ENCODE data around the gene NUP85.
"Not testable (repeated sequence)": the region's sequence is repeated elsewhere in the genome, so short reads cannot be mapped to it uniquely, and the experiment has no call there.

Gene NUP85

GRCh38 chr17:75160211-75160610 is 45.3 kb upstream of the NUP85 start:
- peaks cover 2% of the 10 kb centered on the region for H3K4me1 ChIP-seq (ENCODE audit: insufficient read depth, low read length, severe bottlenecking)
- no peak overlapping the region for H3K4me3 ChIP-seq (ENCODE audit: low read depth, low read length, poor library complexity, severe bottlenecking)
- no peaks in the 10 kb centered on the region for H3K9me3 ChIP-seq (ENCODE audit: low read length)
- no peak overlapping the region for H2AFZ ChIP-seq (ENCODE audit: low read length)
- no peaks in the 10 kb centered on the region for H4K20me1 ChIP-seq (ENCODE audit: insufficient read depth, low read length)
- peaks cover 4% of the 10 kb centered on the region; the same call in 1 of the 2 replicates for H3K36me3 ChIP-seq (ENCODE audit: insufficient read depth, low read length)
- no peak for TF ChIP-seq EZH2 (IDR thresholded peaks at IDR 0.05; ENCODE audit: borderline replicate concordance, low read length)
- no peak for TF ChIP-seq CTCF (IDR thresholded peaks at IDR 0.05; ENCODE audit: low read length)
- H3K79me2 ChIP-seq (ENCODE audit: insufficient read depth, low read length), result no peaks in the 10 kb centered on the region
- no peaks in the 10 kb centered on the region for H3F3A ChIP-seq (ENCODE audit: insufficient read depth, low read length)
- no peak overlapping the region for H3K9ac ChIP-seq (ENCODE audit: low read length)
- no peak overlapping the region for H3K4me2 ChIP-seq (ENCODE audit: low read length)
- H3K27me3 ChIP-seq (ENCODE audit: insufficient read depth, low read length), result no peaks in the 10 kb centered on the region
- H3K9me2 ChIP-seq (ENCODE audit: low read depth, low read length), result no peaks in the 10 kb centered on the region
- no peak overlapping the region for H3K27ac ChIP-seq (ENCODE audit: low read depth, low read length, poor library complexity, severe bottlenecking)

- no peak for TF ChIP-seq EZH2 (IDR thresholded peaks at IDR 0.05; ENCODE audit: borderline replicate concordance, low read length)
- no peak for TF ChIP-seq CTCF (IDR thresholded peaks at IDR 0.05; ENCODE audit: low read length)
- H3K79me2 ChIP-seq (ENCODE audit: insufficient read depth, low read length), result no peaks in the 10 kb centered on the region
Observed at GRCh38 chr17:75163074-75163473, 42.4 kb upstream of the NUP85 start.

GRCh38 chr17:75164606-75165005 is 40.9 kb upstream of the NUP85 start:
- not testable (repeated sequence) for H3K79me2 ChIP-seq (ENCODE audit: insufficient read depth, low read length); H2AFZ ChIP-seq (ENCODE audit: low read length); H3K4me2 ChIP-seq (ENCODE audit: low read length); H3F3A ChIP-seq (ENCODE audit: insufficient read depth, low read length); H3K9me3 ChIP-seq (ENCODE audit: low read length); H3K9me2 ChIP-seq (ENCODE audit: low read depth, low read length); H3K9ac ChIP-seq (ENCODE audit: low read length); H3K4me3 ChIP-seq (ENCODE audit: low read depth, low read length, poor library complexity, severe bottlenecking); H3K27ac ChIP-seq (ENCODE audit: low read depth, low read length, poor library complexity, severe bottlenecking); H4K20me1 ChIP-seq (ENCODE audit: insufficient read depth, low read length); H3K27me3 ChIP-seq (ENCODE audit: insufficient read depth, low read length); H3K4me1 ChIP-seq (ENCODE audit: insufficient read depth, low read length, severe bottlenecking)
- peaks cover 34% of the 10 kb centered on the region for H3K36me3 ChIP-seq (ENCODE audit: insufficient read depth, low read length)

More at GRCh38 chr17:75163074-75163473, 42.4 kb upstream of the NUP85 start:
- H3K9me3 ChIP-seq (ENCODE audit: low read length), result no peaks in the 10 kb centered on the region
- H3F3A ChIP-seq (ENCODE audit: insufficient read depth, low read length), result no peaks in the 10 kb centered on the region
- H3K9me2 ChIP-seq (ENCODE audit: low read depth, low read length), result no peaks in the 10 kb centered on the region
- H4K20me1 ChIP-seq (ENCODE audit: insufficient read depth, low read length), result no peaks in the 10 kb centered on the region
- no peak overlapping the region for H3K9ac ChIP-seq (ENCODE audit: low read length)
- H3K36me3 ChIP-seq (ENCODE audit: insufficient read depth, low read length), result peaks cover 21% of the 10 kb centered on the region
- no peak overlapping the region for H3K27ac ChIP-seq (ENCODE audit: low read depth, low read length, poor library complexity, severe bottlenecking)
- H3K4me2 ChIP-seq (ENCODE audit: low read length), result no peak overlapping the region
- no peaks in the 10 kb centered on the region for H3K27me3 ChIP-seq (ENCODE audit: insufficient read depth, low read length)
- no peak overlapping the region for H2AFZ ChIP-seq (ENCODE audit: low read length)
- no peak overlapping the region for H3K4me3 ChIP-seq (ENCODE audit: low read depth, low read length, poor library complexity, severe bottlenecking)
- H3K4me1 ChIP-seq (ENCODE audit: insufficient read depth, low read length, severe bottlenecking), result no peaks in the 10 kb centered on the region

- H3K4me2 ChIP-seq (ENCODE audit: low read length), result no peak overlapping the region
- no peaks in the 10 kb centered on the region for H3K9me2 ChIP-seq (ENCODE audit: low read depth, low read length)
- H4K20me1 ChIP-seq (ENCODE audit: insufficient read depth, low read length), result no peaks in the 10 kb centered on the region
- peaks cover 10% of the 10 kb centered on the region for H3K79me2 ChIP-seq (ENCODE audit: insufficient read depth, low read length)
- no peaks in the 10 kb centered on the region for H3K9me3 ChIP-seq (ENCODE audit: low read length)
- TF ChIP-seq EZH2 (IDR thresholded peaks at IDR 0.05; ENCODE audit: borderline replicate concordance, low read length) (no peak), CTCF (IDR thresholded peaks at IDR 0.05; ENCODE audit: low read length) (no peak)
- H3K36me3 ChIP-seq (ENCODE audit: insufficient read depth, low read length), result peaks cover 73% of the 10 kb centered on the region
- H3K4me3 ChIP-seq (ENCODE audit: low read depth, low read length, poor library complexity, severe bottlenecking), result no peak overlapping the region
- no peak overlapping the region for H2AFZ ChIP-seq (ENCODE audit: low read length)
- H3K9ac ChIP-seq (ENCODE audit: low read length), result no peak overlapping the region
- no peak overlapping the region for H3K27ac ChIP-seq (ENCODE audit: low read depth, low read length, poor library complexity, severe bottlenecking)
- no peaks in the 10 kb centered on the region for H3F3A ChIP-seq (ENCODE audit: insufficient read depth, low read length)
- no peaks in the 10 kb centered on the region for H3K27me3 ChIP-seq (ENCODE audit: insufficient read depth, low read length)
- no peaks in the 10 kb centered on the region for H3K4me1 ChIP-seq (ENCODE audit: insufficient read depth, low read length, severe bottlenecking)
Observed at GRCh38 chr17:75168998-75169397, 36.5 kb upstream of the NUP85 start.

All from OCI-LY1 (cell line).